ENCODE data around the gene OR5H1.

Gene OR5H1

GRCh38 chr3:98182196-98182595 is 51.7 kb downstream of the OR5H1 start:
- no peak for TF ChIP-seq CTCF (IDR thresholded peaks at IDR 0.05; ENCODE audit: low read depth, low read length, missing control alignments)
- no peak overlapping the region for H3K4me3 ChIP-seq (replicated peaks; ENCODE audit: low read depth, low read length)
- DNase-seq (ENCODE audit: extremely low read depth, low read depth) = no peak

GRCh38 chr3:98185180-98185579 is 54.7 kb downstream of the OR5H1 start:
- TF ChIP-seq CTCF (IDR thresholded peaks at IDR 0.05; ENCODE audit: low read depth, low read length, missing control alignments) = no peak
- H3K4me3 ChIP-seq (replicated peaks; ENCODE audit: low read depth, low read length) = no peak overlapping the region
- DNase-seq (ENCODE audit: extremely low read depth, low read depth) = no peak

Data from HFF-Myc (cell line).